SH-SY5Y (cell line): ENCODE data around the gene NUDC.

Source experiments
- GATA2 ChIP-seq: IDR thresholded peaks from 2 replicates; pipeline ENCODE4 v1.6.1; 2011; ENCODE audit warnings: mild to moderate bottlenecking, low read depth, low read length
- GATA3 ChIP-seq: IDR thresholded peaks from 2 replicates; pipeline ENCODE4 v1.6.1; 2011; ENCODE audit warnings: low read depth, mild to moderate bottlenecking, low read length, moderate library complexity

DNA sequence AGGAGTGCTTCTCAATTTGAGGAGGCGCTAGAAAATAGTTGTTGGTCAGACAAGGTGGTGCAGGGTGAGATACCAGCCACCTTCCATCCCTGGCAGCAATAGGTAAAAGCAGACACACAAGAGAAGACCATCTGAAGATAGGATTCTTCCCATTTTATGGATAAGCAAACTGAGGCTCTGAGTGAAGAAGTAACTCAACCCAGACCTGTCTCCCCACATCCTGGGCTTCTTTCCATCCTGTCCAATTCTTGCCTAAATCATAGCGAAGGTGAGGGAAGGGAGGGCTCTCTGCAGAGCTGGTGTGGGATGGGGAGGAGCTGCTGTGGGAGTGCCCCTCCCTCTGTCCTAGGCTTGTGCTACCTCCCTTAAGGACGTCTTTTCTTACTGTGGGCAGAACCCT lies 50.0 kb downstream of the NUDC start:
- no peak for TF ChIP-seq GATA2
- TF ChIP-seq GATA3, result no peak
